HG03378 (cell line): ENCODE measurements around the gene AMPD2.
"Not testable (repeated sequence)": the region's sequence is repeated elsewhere in the genome, so short reads cannot be mapped to it uniquely, and the experiment has no call there.

Source experiments
- ATAC-seq: cut with Tn5 transposase; IDR thresholded peaks from one replicate; pipeline ENCODE4 v1.9.1; 2021; ENCODE audit warnings: mild to moderate bottlenecking, moderate library complexity; ENCODE audit not compliant: unreplicated experiment

Gene AMPD2

GRCh38 chr1:109676683-109677381 is 57.2 kb downstream of the AMPD2 start:
- ATAC-seq = not testable (repeated sequence)

DNA sequence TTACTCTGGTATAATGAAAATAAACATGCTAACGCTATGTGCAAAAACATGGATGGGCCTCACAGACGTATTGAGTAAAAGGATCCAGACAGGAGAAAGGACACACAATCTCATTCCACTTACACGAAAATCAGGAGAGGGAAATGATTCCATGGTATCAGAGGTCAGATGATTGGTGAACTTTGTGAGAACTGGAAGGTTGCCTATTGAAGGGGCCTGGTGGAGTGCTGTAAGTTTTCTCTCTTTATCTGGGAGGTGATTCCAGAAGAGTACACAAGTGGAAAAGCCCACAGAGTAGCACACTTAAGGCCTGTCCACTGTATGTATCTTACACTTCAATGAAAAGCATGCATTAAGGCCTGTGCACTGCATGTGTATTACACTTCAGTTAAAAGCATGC is 57.8 kb downstream of the AMPD2 start:
- ATAC-seq = no peak

DNA sequence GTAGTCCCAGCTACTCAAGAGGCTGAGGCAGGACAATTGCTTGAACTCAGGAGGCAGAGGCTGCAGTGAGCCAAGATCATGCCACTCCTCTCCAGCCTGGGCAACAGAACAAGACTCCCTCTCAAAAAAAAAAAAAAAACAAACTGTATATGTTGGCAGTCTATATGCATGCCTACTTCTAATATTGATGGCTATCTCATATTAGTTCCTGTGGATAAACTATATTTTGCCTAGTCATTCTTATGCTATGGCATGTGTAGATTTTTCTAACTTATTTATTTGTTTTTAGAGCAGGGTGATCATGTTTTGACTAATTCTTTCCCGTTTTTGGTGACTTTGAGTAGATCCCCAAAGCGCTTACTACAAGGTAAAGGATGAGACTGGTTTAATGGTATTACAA is 59.0 kb downstream of the AMPD2 start:
- ATAC-seq = not testable (repeated sequence)
